Measurements from ENCODE around the gene POU2F2. TPM values are rescaled to one million over a fixed set of nuclear protein-coding genes. Genes with fewer than 3 reads are reported as not detected.

Gene POU2F2
- total and polyA plus RNA-seq, 8 donors = 0.87 to 10.0 (median 1.6) TPM

GRCh38 chr19:42091300-42091699, 40.9 kb downstream of the POU2F2 start:
- no peak overlapping the region for H3K4me3 ChIP-seq
- H3K36me3 ChIP-seq = peaks cover 0 to 19% of the 10 kb centered on the region in 2 donors
- intact Hi-C loops (cut with DNase I) = no loop called here
- H3K27ac ChIP-seq = no peak overlapping the region
- peaks cover 0 to 15% of the 10 kb centered on the region in 2 donors for H3K27me3 ChIP-seq
- DNase-seq (peak in 1 of 4 donors; percentile 76), ATAC-seq (no peak)
- no peaks in the 10 kb centered on the region for H3K9me3 ChIP-seq
- TF ChIP-seq, protein P1, sequence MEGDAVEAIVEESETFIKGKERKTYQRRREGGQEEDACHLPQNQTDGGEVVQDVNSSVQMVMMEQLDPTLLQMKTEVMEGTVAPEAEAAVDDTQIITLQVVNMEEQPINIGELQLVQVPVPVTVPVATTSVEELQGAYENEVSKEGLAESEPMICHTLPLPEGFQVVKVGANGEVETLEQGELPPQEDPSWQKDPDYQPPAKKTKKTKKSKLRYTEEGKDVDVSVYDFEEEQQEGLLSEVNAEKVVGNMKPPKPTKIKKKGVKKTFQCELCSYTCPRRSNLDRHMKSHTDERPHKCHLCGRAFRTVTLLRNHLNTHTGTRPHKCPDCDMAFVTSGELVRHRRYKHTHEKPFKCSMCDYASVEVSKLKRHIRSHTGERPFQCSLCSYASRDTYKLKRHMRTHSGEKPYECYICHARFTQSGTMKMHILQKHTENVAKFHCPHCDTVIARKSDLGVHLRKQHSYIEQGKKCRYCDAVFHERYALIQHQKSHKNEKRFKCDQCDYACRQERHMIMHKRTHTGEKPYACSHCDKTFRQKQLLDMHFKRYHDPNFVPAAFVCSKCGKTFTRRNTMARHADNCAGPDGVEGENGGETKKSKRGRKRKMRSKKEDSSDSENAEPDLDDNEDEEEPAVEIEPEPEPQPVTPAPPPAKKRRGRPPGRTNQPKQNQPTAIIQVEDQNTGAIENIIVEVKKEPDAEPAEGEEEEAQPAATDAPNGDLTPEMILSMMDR (IDR thresholded peaks at IDR 0.05) = no peak
- H3K4me1 ChIP-seq = peaks cover 0 to 3% of the 10 kb centered on the region in 2 donors

DNA sequence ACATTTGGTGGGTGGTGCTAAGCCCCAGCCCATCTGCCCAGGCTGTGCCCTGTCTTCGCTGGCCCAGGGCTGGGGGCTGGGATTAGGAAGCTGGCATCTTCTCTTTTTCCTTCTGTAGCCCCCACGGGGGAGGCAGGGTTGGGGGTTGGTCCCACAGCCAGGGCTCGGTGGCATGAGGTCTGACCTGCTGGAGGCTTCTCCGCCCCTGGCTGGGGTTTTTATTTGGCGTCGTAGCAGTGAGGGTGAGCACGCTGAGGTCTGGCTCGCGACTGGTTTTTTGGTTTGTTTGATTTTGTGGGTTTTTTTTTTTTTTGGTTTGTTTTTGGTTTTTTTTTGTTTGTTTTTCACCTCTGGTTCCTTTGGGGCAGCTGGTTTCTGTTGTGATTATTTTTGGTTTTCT, 41.6 kb downstream of the POU2F2 start:
- intact Hi-C loops (cut with DNase I) = no loop called here
- DNase-seq = no peak
- Histone ChIP-seq H3K36me3 (peaks cover 0 to 15% of the 10 kb centered on the region in 2 donors), H3K27me3 (peaks cover 0 to 9% of the 10 kb centered on the region in 2 donors), H3K4me1 (peaks cover 0 to 3% of the 10 kb centered on the region in 2 donors), H3K27ac (no peak overlapping the region), H3K4me3 (no peak overlapping the region), H3K9me3 (no peaks in the 10 kb centered on the region)
- TF ChIP-seq, protein P1 (IDR thresholded peaks at IDR 0.05) = no peak
- ATAC-seq = no peak

GRCh38 chr19:42089772-42090171, 42.5 kb downstream of the POU2F2 start:
- intact Hi-C loops (cut with DNase I) = no loop called here
- no peak for ATAC-seq

DNA sequence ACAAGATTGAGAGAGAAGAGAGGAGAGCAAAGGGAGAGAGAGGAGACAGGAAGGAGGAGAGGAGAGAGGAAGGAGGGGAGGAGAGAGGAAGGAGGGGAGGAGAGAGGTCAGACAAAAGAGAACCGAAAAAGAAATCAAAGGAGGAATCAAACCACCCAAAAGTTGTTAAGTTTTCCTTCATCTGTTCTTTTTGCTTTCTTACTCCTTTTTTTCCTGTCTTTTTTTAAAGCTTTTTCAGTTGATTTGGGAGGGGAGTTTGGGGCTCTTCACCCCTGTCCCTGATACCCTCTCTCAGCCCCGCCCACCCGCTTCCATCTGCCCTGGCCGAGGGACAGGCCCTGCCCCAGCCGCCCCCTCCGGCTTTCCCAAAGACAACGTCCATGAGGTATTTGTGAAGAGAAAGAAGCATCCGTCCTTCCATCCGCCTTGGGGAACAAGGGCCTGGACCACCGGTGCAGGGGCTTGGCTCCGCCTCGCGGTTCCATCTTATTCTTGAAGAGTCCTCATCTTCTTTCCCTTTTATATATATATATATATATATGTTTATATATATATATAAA, 43.0 kb downstream of the POU2F2 start:
- Histone ChIP-seq H3K4me1 (peaks cover 0 to 3% of the 10 kb centered on the region in 2 donors), H3K4me3 (no peak overlapping the region), H3K9me3 (no peaks in the 10 kb centered on the region), H3K27ac (no peak overlapping the region), H3K36me3 (peaks cover 0 to under 1% of the 10 kb centered on the region in 2 donors), H3K27me3 (no peaks in the 10 kb centered on the region)
- ATAC-seq (no peak), DNase-seq (no peak)
- intact Hi-C loops (cut with DNase I) = no loop called here
- TF ChIP-seq, protein P1 (IDR thresholded peaks at IDR 0.05) = no peak

More at GRCh38 chr19:42089772-42090171, 42.5 kb downstream of the POU2F2 start:
- Histone ChIP-seq H3K27me3 (peaks cover 0 to under 1% of the 10 kb centered on the region in 2 donors), H3K4me1 (peaks cover 0 to 3% of the 10 kb centered on the region in 2 donors), H3K27ac (no peak overlapping the region), H3K4me3 (no peak overlapping the region), H3K9me3 (no peaks in the 10 kb centered on the region), H3K36me3 (peaks cover 0 to 6% of the 10 kb centered on the region in 2 donors)
- no peak for DNase-seq
- TF ChIP-seq, protein P1 (IDR thresholded peaks at IDR 0.05) = no peak

GRCh38 chr19:42088471-42089190, 43.6 kb downstream of the POU2F2 start:
- TF ChIP-seq, protein P1 (IDR thresholded peaks at IDR 0.05) = no peak
- intact Hi-C loops (cut with DNase I) = no loop called here
- Histone ChIP-seq H3K4me1 (peaks cover 0 to 3% of the 10 kb centered on the region in 2 donors), H3K36me3 (no peaks in the 10 kb centered on the region), H3K4me3 (no peak overlapping the region), H3K9me3 (no peaks in the 10 kb centered on the region), H3K27ac (no peak overlapping the region), H3K27me3 (no peaks in the 10 kb centered on the region)
- ATAC-seq (peak; percentile 9), DNase-seq (no peak)

Measured in left lung (tissue), 10 donors.